ENCODE data around the gene TENT4A.

Gene TENT4A

DNA sequence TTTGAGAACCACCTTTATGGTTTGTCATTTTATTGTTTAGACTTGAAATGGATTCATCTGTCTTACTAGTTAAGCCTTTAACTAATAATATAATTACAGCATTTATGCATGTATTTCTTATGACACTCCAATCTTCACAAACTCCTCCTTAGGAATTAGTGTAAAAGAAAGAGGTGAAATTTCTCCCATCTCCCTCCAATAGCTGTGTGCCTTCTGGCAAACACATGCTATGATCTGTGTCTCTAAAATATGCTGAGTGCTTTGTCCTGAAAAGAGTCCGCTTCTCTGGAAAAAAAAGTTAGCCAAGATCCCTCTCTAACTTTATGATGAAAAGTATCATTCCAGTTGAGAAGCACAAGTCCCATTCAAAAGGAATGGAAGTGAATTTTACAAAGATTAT is 13.9 kb upstream of the TENT4A start:
- no peak overlapping the region for H3K4me2 ChIP-seq
- no peak overlapping the region for H2AFZ ChIP-seq (ENCODE audit: low read depth)
- no peaks in the 10 kb centered on the region for H3K4me1 ChIP-seq (ENCODE audit: low read depth, poor library complexity, severe bottlenecking)
- H3K9ac ChIP-seq, result no peak overlapping the region
- H3K36me3 ChIP-seq (ENCODE audit: insufficient read depth), result no peaks in the 10 kb centered on the region
- H3K27me3 ChIP-seq (ENCODE audit: insufficient read depth, low read depth), result no peaks in the 10 kb centered on the region
- no peak overlapping the region for H3K27ac ChIP-seq
- H3K79me2 ChIP-seq (ENCODE audit: insufficient read depth, low read depth), result no peaks in the 10 kb centered on the region
- no peaks in the 10 kb centered on the region for H4K20me1 ChIP-seq (ENCODE audit: insufficient read depth)
- H3K4me3 ChIP-seq (IDR thresholded peaks at IDR 0.05; ENCODE audit: insufficient read depth, low read depth, low read length), result no peak overlapping the region
- no peak for TF ChIP-seq CTCF (conservative IDR thresholded peaks at IDR 0.05; ENCODE audit: low read depth, low read length)

DNA sequence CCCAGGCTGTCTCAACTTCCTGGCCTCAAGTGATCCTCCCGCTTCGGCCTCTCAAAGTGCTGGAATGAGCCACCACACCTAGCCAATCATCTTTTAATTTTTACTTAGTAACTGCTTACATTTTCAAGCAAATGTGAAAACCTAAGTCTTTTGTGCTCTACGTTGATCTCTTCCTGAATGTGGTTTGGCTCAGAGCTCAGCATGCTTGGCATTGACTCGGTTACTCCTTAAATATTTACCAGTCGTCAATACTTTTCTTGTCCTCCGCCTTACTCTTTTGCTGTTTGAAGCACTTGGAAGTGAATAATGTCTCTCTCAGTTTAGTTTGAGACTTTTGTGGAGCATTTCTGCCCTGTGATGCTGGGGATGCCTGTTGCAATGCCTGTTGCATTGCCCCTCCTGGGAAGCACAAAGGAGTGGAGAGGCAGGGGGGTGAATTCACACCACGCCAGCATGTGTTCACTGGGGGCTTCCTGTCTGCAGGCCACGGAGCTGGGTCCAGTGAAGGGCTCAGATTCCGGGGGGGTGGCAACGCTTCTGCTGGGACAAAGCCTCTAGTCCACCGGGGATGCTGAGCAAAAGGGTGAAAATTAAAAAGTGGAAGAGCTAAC is 13.1 kb upstream of the TENT4A start:
- Histone ChIP-seq H3K36me3 (ENCODE audit: insufficient read depth) (no peaks in the 10 kb centered on the region), H2AFZ (ENCODE audit: low read depth) (no peak overlapping the region), H4K20me1 (ENCODE audit: insufficient read depth) (no peaks in the 10 kb centered on the region), H3K27me3 (ENCODE audit: insufficient read depth, low read depth) (no peaks in the 10 kb centered on the region), H3K4me3 (IDR thresholded peaks at IDR 0.05; ENCODE audit: insufficient read depth, low read depth, low read length) (no peak overlapping the region), H3K4me2 (no peak overlapping the region), H3K27ac (no peak overlapping the region), H3K4me1 (ENCODE audit: low read depth, poor library complexity, severe bottlenecking) (no peaks in the 10 kb centered on the region), H3K9ac (no peak overlapping the region), H3K79me2 (ENCODE audit: insufficient read depth, low read depth) (no peaks in the 10 kb centered on the region)
- no peak for TF ChIP-seq CTCF (conservative IDR thresholded peaks at IDR 0.05; ENCODE audit: low read depth, low read length)

DNA sequence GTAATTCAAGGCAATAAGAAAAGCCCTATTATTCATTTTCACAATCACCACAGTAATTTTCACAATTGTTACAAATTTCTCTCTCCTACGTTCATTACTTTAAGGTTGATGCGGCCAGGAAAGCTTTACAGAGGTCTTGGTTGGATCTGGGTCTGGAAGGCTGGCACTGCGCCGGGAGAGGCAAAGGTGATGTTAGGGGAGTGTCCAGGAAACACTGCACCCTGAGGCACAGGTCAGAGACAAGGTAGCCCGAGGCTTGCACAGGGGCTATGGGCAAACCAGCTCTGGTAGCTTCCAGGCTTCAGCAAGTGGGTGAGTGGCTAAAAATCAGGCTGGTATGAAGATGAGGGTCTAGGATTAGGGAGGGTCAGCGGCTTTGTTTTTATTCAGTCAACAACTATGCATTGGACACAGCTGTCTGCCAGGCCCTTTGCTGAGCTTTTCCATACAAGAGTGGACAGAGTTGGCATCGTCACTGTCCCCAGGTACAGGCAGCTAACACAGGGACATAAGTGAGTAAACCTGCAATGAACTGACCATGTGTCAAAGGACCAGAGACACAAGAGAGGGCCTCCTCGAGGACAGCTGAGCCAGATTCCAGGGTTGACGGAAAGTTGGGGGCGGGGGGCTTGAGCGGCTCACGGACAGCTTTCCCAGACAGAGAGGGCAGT is 12.4 kb upstream of the TENT4A start:
- Histone ChIP-seq H3K79me2 (ENCODE audit: insufficient read depth, low read depth) (no peaks in the 10 kb centered on the region), H3K4me3 (IDR thresholded peaks at IDR 0.05; ENCODE audit: insufficient read depth, low read depth, low read length) (no peak overlapping the region), H3K4me1 (ENCODE audit: low read depth, poor library complexity, severe bottlenecking) (no peaks in the 10 kb centered on the region), H3K27ac (no peak overlapping the region), H3K9ac (no peak overlapping the region), H4K20me1 (ENCODE audit: insufficient read depth) (no peaks in the 10 kb centered on the region), H3K36me3 (ENCODE audit: insufficient read depth) (no peaks in the 10 kb centered on the region), H3K27me3 (ENCODE audit: insufficient read depth, low read depth) (no peaks in the 10 kb centered on the region), H2AFZ (ENCODE audit: low read depth) (no peak overlapping the region), H3K4me2 (no peak overlapping the region)
- TF ChIP-seq CTCF (conservative IDR thresholded peaks at IDR 0.05; ENCODE audit: low read depth, low read length), result no peak

DNA sequence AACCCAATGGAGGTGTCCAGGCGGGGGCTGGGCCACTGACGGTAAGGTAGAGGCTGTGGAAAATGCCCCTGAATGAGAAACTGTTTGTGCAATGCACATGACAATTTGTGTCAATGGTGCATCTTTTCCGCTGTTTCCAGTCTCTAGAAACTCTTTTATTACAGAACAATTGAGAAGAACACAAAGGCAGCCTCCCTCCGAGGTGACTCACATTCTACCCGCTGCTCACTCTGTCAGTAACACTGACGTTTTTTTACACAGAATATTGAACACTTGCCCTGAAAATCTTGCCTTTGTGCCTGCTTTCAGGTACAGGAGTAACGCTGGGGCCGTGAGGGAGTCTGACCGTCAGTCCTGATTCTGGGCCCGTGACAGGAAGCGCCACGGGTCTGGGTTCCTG is 11.7 kb upstream of the TENT4A start:
- H3K36me3 ChIP-seq (ENCODE audit: insufficient read depth), result no peaks in the 10 kb centered on the region
- H3K4me3 ChIP-seq (IDR thresholded peaks at IDR 0.05; ENCODE audit: insufficient read depth, low read depth, low read length), result no peak overlapping the region
- no peak overlapping the region for H2AFZ ChIP-seq (ENCODE audit: low read depth)
- H3K4me1 ChIP-seq (ENCODE audit: low read depth, poor library complexity, severe bottlenecking), result no peaks in the 10 kb centered on the region
- H3K9ac ChIP-seq, result no peak overlapping the region
- H3K79me2 ChIP-seq (ENCODE audit: insufficient read depth, low read depth), result no peaks in the 10 kb centered on the region
- H4K20me1 ChIP-seq (ENCODE audit: insufficient read depth), result no peaks in the 10 kb centered on the region
- no peak overlapping the region for H3K4me2 ChIP-seq
- H3K27ac ChIP-seq, result no peak overlapping the region
- no peaks in the 10 kb centered on the region for H3K27me3 ChIP-seq (ENCODE audit: insufficient read depth, low read depth)
- TF ChIP-seq CTCF (conservative IDR thresholded peaks at IDR 0.05; ENCODE audit: low read depth, low read length), result no peak
